NCI-H2196 (cell line): ENCODE results near the gene TRIM42.

Experiments
- DNase-seq: peaks from one replicate; lab custom pipeline; 2025; ENCODE audit not compliant: unreplicated experiment; lab: John Stamatoyannopoulos, UW

The TRIM42 gene

GRCh38 chr3:140709751-140710150 is 31.9 kb downstream of the TRIM42 start:
- DNase-seq: no peak

- DNase-seq: no peak
These were observed 33.0 kb downstream of the TRIM42 start for GRCh38 chr3:140710711-140711389.

- DNase-seq: no peak
These were observed 33.6 kb downstream of the TRIM42 start for GRCh38 chr3:140711390-140712035.

GRCh38 chr3:140712301-140712700 is 34.4 kb downstream of the TRIM42 start:
- DNase-seq: no peak

- no peak for DNase-seq
These were observed 37.2 kb downstream of the TRIM42 start for GRCh38 chr3:140715035-140715434.

GRCh38 chr3:140717921-140718320 is 40.1 kb downstream of the TRIM42 start:
- no peak for DNase-seq

- no peak for DNase-seq
These were observed 42.2 kb downstream of the TRIM42 start for GRCh38 chr3:140719841-140720614.

GRCh38 chr3:140723576-140723975 is 45.7 kb downstream of the TRIM42 start:
- DNase-seq: no peak

GRCh38 chr3:140724856-140725812 is 47.3 kb downstream of the TRIM42 start:
- no peak for DNase-seq

- no peak for DNase-seq
These were observed 48.2 kb downstream of the TRIM42 start for GRCh38 chr3:140726066-140726465.

- no peak for DNase-seq
These were observed 50.0 kb downstream of the TRIM42 start for GRCh38 chr3:140727886-140728285.

GRCh38 chr3:140731440-140732119 is 53.7 kb downstream of the TRIM42 start:
- no peak for DNase-seq

- no peak for DNase-seq
These were observed 55.8 kb downstream of the TRIM42 start for GRCh38 chr3:140733623-140734022.

- DNase-seq: no peak
These were observed 59.1 kb downstream of the TRIM42 start for GRCh38 chr3:140736863-140737460.

- no peak for DNase-seq
These were observed 64.3 kb downstream of the TRIM42 start for GRCh38 chr3:140742116-140742515.

- no peak for DNase-seq
These were observed 70.3 kb downstream of the TRIM42 start for GRCh38 chr3:140748171-140748570.

- DNase-seq: no peak
These were observed 71.0 kb downstream of the TRIM42 start for GRCh38 chr3:140748903-140749302.
